Right lung (tissue), 5 donors: ENCODE data around the gene PTBP1. TPM values are rescaled to one million over a fixed set of nuclear protein-coding genes. Genes with fewer than 3 reads are reported as not detected.
"Not testable (repeated sequence)": the region's sequence is repeated elsewhere in the genome, so short reads cannot be mapped to it uniquely, and the experiment has no call there.

Experiments used
- DNase-seq, 2 donors: peaks; one replicate each; pipeline ENCODE4 v3.0.0-alpha.2; 2013
- polyA plus RNA-seq, 5 donors: library from polyadenylated mRNA; unstranded; fragments of 120-200 nt; gene quantifications; one replicate each; pipeline versions ENCODE4 v1.2.1 to v1.2.3, GENCODE V29; 2013; ENCODE audit warnings: inconsistent platforms in 1 of 5, low replicate concordance in 1 of 5; ENCODE audit not compliant: insufficient read length in 5 of 5, insufficient read depth in 1 of 5

The PTBP1 gene
- polyA plus RNA-seq, 5 donors = 294 to 375 (median 310) TPM

DNA sequence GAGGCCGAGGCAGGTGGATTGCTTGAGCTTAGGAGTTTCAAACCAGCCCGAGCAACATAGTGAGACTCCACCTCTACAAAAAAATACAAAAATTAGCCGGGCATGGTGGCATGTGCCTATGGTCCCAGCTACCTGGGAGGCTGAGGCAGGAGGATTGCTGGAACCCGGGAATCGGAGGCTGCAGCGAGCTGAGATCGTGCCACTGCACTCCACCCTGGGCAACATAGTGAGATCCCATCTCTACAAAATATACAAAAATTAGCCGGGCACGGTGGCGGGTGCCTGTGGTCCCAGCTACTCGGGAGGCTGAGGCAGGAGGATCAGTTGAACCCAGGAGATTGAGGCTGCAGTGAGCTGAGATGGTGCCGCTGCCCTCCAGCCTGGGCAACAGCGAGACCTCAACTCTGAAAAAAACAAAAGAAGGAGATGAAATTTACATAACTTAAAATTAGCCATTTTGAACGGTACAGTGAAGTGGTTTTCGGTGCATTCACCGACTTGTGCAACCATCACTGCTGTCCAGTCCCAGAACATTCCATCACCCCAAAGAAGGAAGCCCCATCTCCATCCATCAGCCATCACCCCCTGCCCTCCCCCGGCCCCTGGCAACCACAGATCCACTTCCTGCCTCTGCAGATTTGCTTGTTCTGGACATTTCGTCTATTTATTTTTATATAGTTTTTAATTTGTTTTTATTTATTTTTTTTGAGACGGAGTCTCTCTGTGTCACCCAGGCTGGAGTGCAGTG, 28.8 kb downstream of the PTBP1 start:
- DNase-seq = no peak

DNA sequence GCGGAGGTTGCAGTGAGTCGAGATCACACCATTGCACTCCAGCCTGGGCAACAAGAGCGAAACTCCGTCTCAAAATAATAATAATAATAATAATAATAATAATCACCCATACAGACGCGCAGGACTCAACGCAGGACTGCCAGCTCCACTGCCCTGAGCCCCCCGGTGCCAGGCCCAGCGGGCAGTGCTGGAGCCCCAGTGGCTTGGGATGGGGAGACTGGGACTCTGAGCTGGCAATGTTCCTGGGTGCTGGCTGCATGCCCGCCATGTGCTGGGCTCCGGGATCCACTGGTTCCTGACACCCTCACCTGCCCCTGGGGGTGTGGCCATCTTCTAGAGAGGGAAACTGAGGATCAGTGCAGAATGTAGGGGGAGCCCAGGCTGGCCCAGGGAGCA, 30.1 kb downstream of the PTBP1 start:
- no peak for DNase-seq

DNA sequence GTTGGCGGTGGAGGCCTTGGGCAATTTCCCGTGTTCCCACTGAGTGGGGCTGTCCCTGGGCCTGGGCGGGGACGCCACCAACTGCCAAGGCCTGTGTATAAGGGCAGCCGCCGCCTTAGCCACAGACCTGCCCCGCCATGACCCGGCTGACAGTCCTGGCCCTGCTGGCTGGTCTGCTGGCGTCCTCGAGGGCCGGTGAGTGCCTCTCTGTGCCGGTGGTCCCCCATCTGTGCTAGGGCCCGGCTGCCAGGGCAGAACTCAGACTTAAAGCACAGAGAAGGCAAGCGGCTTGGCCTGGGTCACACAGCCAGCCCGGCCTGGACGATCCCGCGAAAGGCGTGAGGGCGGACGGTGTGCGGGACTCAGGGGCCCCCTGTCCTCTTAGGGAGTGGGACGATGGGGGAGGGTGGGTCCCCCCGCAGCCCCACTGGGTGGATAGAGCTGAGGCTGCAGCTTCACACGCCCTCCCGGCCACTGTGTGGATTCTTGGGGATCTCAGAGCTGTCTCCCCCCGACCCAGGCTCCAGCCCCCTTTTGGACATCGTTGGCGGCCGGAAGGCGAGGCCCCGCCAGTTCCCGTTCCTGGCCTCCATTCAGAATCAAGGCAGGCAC, 30.6 kb downstream of the PTBP1 start, which contains the start of gene AZU1:
AZU1 (plus strand) TSS at position 128 of the 612 bp plus-strand sequence; CDS start at position 138, 10 bp downstream.
- no peak for DNase-seq

DNA sequence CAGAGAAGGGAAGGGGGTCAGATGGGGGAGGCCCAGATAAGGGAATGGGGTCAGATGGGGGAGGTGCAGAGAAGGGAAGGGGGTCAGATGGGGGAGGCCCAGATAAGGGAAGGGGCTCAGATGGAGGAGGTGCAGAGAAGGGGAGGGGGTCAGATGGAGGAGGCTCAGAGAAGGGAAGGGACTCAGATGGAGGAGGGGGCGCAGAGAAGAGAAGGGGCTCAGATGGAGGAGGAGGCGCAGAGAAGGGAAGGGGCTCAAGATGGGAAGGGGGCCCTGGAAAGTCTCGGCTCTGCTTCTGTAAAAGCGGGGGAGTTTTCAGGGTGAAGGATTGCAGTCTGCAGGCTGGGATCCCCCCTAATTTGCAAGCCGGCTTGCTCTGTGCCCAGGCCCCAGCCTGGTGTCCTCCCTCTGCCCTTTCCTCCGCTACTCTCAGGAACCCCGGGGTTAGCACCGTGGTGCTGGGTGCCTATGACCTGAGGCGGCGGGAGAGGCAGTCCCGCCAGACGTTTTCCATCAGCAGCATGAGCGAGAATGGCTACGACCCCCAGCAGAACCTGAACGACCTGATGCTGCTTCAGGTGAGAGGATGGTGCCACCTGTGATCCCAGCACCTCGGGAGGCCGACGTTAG, 32.0 kb downstream of the PTBP1 start:
- DNase-seq = no peak

DNA sequence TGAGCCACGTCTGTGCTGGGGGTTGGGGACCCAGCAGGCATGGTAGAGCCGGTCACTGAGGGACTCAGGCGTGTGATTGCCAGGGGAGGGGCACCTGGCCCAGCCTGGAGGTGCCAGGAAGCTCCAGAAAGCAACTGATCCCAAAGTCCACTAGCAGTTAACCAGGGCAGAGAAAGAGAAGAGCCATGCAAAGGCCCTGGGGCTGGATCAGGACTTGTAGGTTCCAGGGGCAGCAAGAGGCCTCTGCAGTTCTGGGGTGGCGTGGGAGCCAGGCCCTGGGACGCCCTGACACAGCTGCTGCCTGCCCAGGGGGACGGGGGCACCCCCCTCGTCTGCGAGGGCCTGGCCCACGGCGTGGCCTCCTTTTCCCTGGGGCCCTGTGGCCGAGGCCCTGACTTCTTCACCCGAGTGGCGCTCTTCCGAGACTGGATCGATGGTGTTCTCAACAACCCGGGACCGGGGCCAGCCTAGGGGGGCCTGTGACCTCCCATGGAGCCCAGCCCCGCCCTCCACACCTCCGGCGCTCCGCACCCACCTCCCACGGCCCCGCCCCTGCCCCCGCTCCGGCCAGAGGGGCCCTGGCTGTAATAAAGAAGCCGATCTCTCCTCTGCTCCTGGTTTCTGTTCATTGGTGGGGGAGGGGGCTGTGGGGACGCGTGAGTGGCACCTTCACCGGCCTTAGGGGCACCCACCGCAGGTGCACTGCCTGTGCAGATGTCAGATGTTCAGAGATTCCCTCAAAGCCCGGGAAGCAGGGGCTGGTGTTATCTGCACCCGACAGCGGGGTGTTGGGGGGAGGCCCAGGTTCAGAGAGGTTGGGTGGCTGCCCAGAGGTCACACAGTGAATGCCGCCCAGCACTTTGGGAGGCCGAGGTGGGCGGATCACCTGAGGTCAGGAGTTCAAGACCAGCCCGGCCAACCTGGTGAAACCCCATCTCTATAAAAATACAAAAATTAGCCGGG, 34.4 kb downstream of the PTBP1 start:
- DNase-seq = no peak

DNA sequence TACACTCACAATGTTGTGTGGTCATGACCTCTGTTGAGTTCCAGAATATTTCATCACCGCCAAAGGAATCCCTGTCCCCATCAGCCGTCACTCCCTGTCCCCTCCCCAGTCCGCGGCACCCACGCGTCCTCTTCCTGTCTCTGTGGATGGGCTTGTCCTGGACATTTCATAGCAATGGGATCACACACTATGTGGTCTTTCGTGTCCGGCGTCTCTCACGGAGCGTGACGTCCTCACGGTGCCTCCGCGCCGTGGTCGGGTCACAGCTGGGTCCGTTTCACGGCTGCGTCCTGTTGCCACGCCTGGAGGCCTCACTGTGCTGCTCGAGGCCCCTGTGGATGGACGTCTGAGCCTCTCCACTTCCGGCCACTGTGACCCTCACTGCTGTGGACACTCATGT, 37.0 kb downstream of the PTBP1 start:
- DNase-seq = no peak

DNA sequence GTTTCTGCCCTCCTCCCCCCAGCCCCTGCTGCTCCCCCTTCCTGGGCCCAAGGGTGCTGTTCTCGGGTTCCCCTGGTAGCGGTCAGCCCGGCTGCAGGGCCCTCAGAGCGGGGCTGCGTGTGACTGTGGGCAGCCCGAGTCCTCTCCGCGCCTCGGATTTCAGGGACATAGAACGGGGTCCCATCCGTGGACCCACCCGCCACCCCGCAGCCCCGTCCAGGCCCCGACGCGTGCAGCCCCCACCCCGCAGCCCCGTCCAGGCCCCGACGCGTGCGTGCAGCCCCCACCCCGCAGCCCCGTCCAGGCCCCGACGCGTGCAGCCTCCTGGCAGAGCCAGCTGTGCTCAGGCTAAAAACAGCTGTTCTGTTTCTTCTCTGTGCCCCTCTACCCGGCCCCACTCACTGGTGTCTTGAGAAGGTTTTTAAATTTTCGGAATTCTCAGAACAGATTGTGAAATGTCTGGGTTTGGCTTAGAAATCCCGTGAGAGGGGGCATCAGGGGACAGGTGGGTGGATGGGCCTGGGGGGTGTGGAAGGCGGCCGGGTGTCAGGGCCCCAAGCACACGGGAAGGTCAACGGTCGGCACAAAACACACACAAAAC, 38.1 kb downstream of the PTBP1 start:
- DNase-seq = peak; percentile 33 to 43

DNA sequence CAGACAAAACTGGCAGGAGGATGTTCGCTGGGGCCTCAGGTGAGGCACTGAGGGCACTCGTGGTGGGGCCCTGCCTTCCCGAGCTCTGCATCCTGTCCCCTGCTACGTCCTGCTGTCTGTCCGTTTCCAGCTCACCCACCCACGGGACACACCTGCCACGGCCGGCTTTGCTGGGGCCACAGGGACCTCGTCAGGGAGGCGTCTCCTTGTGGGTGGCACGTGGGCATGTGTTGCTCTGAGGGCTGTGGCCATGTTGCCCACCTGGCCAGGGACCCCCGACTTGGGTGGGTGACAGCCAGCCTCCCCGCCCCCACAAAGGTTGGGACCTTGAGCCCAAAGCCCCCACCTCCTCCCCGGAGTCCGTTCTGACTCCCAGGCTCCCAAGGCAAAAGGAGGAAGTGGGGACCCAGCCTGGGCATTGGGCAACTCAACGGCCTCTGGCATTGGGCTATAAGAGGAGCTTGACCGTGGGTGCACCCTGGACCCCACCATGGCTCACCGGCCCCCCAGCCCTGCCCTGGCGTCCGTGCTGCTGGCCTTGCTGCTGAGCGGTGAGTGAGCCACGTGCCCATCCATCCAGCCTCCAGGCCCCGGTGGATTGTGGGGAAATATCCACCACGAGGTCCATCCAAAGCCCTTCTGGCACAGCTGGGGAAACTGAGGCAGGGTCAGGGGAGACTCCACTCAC, 43.4 kb downstream of the PTBP1 start, which contains the start of gene PRTN3:
PRTN3 (plus strand) TSS at position 481 of the 688 bp plus-strand sequence; CDS start at position 491, 10 bp downstream.
- DNase-seq = no peak

DNA sequence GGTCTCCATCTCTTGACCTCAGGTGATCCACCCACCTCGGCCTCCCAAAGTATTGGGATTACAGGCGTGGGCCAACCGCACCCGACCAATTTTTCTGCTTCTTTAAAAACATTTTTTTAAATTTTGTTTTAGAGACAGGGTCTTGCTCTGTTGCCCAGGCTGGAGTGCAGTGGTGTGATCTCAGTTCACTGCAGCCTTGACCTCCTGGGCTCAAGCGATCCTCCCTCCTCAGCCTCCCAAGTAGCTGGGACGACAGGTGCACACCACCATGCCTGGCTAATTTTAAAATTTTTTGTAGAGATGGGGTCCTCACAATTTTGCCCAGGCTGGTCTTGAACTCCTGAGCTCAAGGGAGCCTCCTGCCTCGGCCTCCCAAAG, 45.5 kb downstream of the PTBP1 start:
- DNase-seq = not testable (repeated sequence)

DNA sequence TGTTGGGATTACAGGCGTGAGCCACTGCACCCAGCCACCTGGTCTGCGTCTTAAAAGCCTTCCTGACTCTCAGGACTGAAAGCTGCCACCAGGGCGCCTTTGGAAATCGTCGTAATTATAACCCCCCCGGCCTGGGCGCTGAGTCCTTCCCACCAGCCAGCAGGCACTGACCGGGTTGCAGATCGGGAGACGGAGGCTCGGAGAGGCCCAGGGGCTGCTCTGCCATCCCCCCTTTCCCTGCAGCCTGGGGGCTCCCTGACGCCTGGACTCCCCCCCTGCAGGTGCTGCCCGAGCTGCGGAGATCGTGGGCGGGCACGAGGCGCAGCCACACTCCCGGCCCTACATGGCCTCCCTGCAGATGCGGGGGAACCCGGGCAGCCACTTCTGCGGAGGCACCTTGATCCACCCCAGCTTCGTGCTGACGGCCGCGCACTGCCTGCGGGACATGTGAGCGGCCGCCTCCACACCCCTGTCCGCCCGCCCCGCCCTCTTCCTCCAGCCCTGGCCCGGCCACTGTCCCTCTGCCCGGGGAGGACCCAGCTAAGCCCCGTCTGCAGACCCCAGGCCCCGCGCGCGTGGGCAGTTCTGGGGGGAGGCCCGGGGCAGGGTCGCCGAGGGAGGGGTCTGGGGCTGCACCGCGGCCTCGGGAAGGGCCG, 46.1 kb downstream of the PTBP1 start:
- no peak for DNase-seq

DNA sequence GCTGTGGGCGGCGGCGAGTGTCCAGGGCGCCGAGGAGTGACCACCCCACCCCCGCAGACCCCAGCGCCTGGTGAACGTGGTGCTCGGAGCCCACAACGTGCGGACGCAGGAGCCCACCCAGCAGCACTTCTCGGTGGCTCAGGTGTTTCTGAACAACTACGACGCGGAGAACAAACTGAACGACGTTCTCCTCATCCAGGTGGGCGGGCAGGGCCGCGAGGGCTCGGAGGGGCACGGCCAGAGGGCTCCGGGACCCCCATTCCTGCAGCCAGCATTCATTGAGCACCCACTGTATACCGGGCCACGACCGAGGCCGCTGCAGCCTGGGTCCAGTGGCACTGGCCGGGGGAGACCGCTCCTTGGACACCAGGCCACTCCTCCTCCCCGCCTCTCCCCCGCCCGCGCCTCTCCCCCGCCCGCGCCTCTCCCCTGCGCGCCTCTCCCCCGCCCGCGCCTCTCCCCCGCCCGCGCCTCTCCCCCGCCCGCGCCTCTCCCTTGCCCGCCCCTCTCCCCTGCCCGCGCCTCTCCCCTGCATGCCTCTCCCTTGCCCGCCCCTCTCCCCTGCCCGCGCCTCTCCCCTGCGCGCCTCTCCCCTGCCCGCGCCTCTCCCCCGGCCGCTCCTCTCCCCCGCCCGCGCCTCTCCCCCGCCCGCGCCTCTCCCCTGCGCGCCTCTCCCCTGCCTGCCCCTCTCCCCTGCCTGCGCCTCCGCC, 46.7 kb downstream of the PTBP1 start:
- DNase-seq = no peak

DNA sequence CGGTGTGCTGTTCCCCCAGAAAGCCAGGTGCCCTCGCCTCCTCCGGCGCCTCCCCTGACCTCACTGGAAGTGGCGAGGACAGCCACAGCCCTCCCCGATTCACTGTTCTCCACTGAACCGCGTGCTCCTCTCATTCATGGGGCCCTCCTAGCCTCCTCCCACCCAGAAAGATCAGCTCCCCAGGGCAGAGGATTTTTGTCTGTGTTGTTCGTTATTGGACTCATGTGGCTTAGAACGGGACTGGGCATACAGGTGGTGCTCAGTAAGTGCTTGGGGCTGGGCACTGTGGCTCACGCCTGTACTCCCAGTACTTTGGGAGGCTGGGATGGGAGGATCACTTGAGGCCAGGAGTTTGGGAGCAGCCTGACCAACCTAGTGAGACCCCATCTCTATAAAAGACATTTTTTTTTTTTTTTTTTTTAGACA, 47.3 kb downstream of the PTBP1 start:
- DNase-seq = no peak

DNA sequence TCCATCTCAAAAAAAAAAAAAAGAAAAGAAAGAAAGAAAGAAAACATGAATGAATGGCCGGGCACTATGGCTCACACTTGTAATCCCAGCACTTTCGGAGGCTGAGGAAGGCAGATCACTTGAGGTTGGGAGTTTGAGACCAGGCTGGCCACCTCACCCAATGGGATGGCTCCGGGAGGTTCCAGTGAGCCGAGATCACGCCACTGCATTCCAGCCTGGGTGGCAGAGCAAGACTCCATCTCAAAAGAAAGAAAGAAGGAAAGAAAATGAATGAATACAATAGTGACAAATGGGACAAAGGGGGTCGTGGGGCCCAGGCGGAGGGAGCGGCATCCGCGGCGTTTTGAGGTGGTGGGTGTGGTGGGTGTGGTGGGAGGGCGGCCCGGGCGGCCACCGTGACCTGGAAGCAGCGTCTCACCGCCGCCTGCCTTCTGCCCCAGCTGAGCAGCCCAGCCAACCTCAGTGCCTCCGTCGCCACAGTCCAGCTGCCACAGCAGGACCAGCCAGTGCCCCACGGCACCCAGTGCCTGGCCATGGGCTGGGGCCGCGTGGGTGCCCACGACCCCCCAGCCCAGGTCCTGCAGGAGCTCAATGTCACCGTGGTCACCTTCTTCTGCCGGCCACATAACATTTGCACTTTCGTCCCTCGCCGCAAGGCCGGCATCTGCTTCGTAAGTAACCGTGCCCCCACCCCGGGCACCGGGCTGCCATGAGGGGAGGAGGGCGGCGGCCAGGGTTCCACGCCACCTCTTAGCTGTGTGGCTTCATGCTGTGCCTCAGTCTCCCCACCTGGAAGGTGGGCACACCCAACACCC, 48.7 kb downstream of the PTBP1 start:
- DNase-seq = no peak

DNA sequence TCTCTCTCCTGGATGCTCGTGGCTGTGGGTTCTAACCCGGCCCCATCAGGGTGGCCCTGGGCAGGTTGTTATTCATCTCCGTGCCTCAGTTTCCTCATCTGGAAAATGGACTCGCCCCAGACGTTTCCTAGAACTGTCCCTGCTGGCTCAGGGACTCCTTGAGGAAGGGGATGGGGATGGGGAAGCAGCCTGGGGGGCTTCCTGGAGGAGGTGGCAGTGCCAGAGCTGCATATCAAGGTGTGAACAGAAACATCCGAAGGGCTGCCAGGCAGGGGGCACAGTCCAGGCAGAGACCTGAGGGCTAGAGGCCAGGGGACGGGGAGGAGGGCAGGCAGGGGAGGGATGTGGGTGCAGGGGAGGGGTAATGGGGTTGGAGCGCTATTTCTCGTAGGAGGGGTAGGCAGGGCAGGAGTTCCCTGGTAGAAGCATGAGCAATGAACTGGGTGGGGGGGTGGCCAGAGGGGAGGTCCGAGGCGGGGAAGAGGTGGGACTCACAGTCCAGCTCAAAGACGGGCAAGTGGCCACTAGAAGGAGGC, 51.2 kb downstream of the PTBP1 start:
- no peak for DNase-seq

DNA sequence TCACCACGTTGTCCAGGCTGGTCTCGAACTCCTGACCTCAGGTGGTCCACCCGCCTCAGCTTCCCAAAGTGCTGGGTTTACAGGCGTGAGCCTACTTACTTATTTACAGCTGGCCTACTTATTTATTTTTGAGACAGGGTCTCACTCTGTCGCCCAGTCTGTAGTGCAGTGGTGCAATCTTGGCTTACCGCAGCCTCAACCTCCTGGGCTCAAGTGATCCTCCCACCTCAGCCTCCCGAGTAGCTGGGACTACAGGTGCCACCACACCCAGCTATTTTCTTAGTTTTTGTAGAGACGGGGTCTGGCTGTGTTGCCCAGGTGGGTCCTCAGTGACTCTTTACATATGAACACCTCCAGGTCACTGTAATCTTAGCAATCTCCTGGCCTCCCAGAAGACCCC, 51.9 kb downstream of the PTBP1 start:
- not testable (repeated sequence) for DNase-seq

DNA sequence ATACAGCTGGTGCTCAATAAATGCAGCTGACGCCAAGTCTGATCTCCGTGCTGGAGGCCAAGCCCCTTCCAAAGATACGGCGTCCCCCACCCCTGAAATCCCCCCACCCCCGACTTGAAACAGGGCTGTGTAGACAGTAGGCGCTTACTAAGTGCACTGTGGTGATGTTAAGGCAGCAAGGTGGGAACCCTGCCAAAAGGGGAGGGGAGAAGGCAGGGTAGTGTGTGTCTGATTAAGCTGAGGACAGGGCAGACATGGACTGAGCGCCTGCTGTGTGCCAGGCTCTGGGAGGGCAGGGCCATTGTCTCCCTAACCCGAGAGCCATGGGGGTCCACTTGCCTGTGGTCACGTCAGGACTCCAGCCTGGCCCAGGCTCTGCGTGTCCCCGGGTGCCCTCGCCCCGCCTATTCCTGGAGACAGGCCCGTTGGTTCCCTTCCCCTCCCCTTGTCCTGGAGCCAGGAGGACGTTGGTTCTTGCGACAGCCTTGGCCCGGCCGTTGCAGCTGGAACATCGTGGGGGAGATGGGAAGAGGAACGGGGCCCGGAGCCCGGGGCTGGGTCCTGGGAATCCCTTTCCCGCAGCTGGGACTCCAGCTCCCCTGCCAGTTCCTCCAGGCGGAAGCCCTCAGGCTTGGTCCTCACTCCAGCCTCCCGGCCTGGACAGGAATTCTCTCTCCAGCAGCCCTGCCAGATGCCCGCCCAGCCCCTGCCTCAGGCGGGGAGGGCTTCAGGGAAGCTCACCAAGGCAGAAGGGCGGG, 53.1 kb downstream of the PTBP1 start:
- peak; percentile 96 to 97 for DNase-seq

DNA sequence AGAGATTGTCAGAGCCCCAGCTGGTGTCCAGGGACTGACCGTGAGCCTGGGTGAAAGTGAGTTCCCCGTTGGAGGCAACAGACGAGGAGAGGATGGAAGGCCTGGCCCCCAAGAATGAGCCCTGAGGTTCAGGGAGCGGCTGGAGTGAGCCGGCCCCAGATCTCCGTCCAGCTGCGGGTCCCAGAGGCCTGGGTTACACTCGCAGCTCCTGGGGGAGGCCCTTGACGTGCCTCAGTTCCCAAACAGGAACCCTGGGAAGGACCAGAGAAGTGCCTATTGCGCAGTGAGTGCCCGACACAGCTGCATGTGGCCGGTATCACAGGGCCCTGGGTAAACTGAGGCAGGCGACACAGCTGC, 53.7 kb downstream of the PTBP1 start:
- no peak for DNase-seq
